Glomerular endothelial cell (primary cell): ENCODE data around the gene ATXN2. TPM values are rescaled to one million over a fixed set of nuclear protein-coding genes. Genes with fewer than 3 reads are reported as not detected.
"Not testable (repeated sequence)": the region's sequence is repeated elsewhere in the genome, so short reads cannot be mapped to it uniquely, and the experiment has no call there.

Experiments
- DNase-seq: peaks from one replicate; pipeline ENCODE4 v3.0.0-alpha.2; 2011; ENCODE audit warnings: low read depth, low spot score; ENCODE audit errors: extremely low read depth
- total RNA-seq: library from RNA; depleted of rRNA; stranded (reverse); fragments of >200 nt; gene quantifications from 2 replicates; pipeline ENCODE4 v1.2.3, GENCODE V29; 2015

Gene ATXN2
- 32.1 and 51.8 TPM in 2 replicates for total RNA-seq

DNA sequence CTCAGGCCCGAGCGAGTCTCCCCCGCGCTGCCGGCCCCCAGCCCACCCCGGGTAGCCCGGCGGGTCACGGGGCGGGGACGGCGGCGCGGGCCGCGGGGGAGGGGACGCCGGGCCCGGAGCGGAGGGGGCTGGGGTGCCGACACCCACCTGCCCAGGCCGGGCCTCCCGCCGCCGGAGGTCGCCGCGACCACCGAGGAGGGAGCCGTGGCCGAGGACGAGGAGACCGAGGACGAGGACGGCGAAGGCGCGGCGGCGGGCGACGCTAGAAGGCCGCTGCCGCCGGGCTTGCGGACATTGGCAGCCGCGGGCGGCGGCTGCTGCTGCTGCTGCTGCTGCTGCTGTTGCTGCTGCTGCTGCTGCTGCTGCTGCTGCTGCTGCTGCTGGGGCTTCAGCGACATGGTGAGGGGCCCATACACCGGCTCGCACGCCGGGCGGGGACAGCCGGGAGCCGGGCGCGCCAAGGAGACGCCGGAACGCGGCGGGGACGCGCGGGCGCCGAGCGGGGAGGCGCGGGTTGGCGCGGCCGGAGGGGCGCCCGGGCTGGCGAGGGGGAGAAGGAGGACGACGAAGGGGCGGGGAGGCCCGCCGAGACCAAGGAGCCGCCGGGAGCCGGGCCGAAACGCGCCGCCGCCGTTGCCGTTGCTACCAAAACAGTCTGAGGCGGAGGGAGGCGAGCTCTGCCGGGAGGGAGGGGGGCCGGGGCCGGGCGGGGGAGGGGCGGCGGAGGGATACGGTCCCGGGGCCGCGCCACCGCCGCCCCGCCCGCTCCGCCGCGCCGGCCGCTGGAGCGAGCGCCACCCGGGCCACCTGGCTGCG lies at the start of gene ATXN2:
Gene ATXN2 (minus strand): TSS at position 679 of the 816 bp plus-strand sequence. CDS start 281 bp downstream, at position 398.
- DNase-seq: no peak

- no peak for DNase-seq
Measured at GRCh38 chr12:111645433-111645832, 46.3 kb upstream of the ATXN2 start.

- DNase-seq: no peak
Measured at GRCh38 chr12:111643427-111643826, 44.3 kb upstream of the ATXN2 start.

DNA sequence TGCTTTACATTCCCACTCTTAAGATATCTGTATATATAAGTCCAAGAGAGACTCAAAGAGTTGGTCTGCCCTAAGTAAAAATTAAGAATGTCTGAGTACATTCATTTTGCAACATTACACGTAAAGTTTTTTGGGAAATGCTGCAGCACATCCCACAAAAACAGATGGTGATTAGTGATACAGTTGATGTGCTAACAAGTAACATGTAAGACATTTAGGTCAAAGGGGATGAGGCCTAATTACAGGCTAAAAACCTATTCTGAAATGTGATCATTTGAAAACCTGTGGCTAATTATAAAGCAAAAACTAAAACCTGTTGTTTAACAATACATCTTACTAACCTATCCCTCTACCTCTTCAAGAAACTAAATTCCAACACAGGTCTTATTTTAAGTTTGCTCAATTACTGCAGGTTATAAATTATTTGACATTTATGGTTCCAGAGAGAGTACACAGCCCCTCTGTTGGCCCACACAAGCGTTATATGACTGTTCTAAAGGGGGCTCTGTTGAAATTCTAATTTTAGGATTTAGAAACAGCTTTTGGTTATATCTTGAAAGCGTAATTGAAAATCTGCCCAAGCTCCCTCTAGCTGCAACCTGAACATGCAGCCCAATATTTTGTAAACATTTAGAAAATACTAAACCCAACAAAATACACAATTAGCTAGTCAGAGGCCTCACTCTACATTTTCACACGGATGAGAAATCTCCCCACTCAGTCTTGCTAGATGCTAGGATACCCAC lies 43.7 kb upstream of the ATXN2 start:
- no peak for DNase-seq

- no peak for DNase-seq
Measured at GRCh38 chr12:111640506-111640905, 41.4 kb upstream of the ATXN2 start.

DNA sequence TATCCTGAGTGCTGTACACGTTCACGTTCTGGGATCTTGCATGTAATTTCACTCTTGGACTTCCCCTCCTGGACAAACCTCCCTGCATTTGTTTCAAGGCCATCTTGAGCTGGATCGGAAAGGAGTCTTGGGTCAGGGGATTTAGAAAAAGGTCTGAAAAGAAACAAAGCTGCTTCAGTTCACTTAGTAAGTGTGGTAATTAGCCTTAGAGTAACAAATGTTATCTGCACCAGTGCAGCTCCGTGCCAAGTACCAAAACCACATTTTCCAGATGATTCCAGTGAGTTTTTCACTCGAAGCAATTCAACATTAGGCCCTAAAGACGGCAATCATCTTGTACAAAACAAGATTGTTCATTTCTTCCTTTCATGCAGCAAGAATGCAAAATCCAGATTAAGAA lies 39.4 kb upstream of the ATXN2 start:
- no peak for DNase-seq

- no peak for DNase-seq
Measured at GRCh38 chr12:111636209-111636945, 37.3 kb upstream of the ATXN2 start.

- DNase-seq: no peak
Measured at GRCh38 chr12:111635524-111635923, 36.4 kb upstream of the ATXN2 start.

GRCh38 chr12:111628505-111629260 lies 29.6 kb upstream of the ATXN2 start:
- DNase-seq: no peak

GRCh38 chr12:111626230-111626629 lies 27.1 kb upstream of the ATXN2 start:
- no peak for DNase-seq

DNA sequence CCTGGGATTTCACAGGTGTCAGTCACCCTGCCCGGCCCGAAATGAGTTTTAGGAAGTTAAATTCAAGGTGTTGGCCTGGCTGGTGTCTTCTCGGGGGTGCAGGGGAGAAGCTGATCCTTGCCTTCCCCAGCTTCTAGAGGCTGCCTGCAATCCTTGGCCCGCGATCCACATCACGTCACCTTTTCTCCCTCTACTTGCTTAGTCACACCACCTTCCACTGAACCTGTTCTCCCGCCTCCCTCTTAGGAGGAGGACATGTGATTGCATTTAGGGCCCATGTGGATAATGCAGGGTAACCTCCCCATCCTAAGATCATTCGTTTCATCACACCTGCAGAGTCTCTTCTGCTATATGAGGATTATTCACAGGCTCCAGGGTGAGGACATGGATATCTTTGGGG lies 25.4 kb upstream of the ATXN2 start:
- DNase-seq: no peak

DNA sequence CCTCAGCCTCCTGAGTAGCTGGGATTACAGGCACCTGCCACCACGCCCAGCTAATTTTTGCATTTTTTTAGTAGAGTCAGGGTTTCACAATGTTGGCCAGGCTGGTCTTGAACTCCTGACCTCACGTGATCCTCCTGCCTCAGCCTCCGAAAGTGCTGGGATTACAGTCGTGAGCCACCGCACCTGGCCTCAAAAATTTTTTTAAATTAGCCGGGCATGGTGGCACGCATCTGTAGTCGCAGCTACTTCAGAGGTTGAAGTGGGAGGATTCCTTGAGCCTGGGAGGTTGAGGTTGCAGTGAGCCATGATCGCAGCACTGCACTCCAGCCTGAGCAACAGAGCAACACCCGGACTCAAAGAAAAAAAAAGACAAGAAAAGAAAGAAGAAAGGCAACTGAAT lies 18.7 kb upstream of the ATXN2 start:
- DNase-seq: not testable (repeated sequence)

- DNase-seq: no peak
Measured at GRCh38 chr12:111616177-111616623, 17.1 kb upstream of the ATXN2 start.

DNA sequence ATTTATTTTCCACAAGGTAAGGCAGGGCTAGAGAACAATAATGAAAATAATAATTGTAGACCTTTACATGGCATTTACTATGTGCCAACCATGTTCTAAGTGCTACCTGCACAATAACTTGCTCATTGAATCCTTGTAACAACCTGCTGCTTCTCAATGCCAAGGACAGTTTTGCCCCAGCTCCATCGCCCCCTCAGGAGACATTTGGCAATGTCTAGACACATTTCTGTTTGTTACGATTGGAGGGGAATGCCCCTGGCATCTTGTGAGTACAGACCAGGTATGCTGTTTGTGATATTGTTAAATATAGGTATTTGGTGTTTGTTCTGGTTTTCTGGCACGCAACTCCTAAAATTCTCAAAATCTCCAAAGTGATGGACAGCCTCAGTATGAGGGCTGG lies 8.1 kb upstream of the ATXN2 start:
- no peak for DNase-seq

DNA sequence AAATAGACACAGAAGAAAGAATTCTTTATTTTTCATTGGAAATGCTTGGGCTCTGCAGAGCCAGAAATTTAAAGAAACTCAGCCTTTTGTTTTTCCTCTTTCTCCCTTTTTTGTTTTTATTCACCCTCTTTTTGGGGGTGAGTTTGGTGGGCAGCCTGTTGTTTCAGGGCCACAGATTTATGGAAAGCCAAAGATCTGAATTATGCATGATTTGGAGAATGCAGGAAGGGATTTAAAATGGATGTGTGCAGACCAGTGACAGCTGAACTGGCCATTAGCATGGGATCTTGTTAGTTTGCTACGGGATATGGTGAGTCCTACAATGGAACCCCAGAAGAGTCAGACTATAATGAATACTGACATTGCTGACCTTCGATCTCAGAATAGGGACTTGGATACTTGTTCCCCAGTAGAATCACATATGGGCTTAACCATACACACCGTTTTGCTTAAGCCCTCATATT lies 7.7 kb upstream of the ATXN2 start:
- DNase-seq: no peak

DNA sequence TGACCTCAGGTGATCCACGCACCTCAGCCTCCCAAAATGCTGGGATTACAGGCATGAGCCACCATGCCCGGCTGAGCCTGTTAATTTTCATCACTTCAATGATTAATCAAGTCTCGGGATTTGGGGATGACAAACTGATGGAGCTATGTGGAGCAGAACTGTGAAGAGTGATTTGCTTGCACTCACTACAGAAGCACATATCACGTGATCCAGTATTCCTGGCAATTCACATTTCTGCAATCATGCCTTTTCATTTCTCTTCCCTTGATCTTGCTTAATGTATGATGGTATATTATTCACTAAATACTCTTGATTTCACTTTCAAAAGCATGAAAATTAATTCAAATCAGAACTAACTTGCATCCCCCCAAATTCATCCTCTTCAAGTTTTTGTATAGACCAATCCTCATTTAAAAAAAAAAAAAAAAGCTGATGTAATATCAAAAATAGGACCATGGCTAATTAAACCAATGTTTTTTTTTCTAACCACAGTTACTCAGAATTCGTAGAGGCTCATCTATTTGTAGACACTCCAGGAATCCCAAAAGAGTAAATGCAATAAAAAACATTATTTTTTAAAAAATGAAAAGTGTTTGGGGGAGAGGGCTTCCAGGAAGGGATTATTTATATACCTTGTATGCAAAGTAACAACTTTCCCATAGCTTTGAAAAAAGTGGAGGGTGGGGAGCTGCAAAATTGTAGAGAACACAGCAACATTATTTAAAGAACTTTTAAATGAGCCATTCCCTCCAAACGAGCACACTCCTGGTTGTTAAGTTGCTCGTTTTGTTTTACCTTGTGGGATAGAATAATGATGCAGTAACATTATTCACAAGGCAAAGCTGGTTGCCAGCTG lies 7.0 kb upstream of the ATXN2 start:
- DNase-seq: no peak

DNA sequence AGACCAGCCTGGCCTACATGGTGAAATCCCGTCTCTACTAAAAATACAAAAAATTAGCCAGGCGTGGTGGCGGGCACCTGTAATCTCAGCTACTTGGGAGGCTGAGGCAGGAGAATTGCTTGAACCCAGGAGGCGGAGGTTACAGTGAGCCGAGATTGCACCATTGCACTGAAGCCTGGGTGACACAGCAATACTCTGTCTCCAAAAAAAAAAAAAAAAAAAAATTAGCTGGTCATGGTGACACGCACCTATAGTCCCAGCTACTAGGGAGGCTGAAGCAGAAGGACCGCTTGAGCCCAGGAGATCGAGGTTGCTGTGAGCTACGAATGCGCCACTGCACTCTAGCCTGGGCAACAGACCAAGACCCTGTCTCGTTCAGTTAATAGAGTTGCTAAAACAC lies 3.7 kb upstream of the ATXN2 start:
- not testable (repeated sequence) for DNase-seq

- no peak for DNase-seq
Measured at GRCh38 chr12:111602348-111602747, 3.2 kb upstream of the ATXN2 start.

- not testable (repeated sequence) for DNase-seq
Measured at GRCh38 chr12:111600986-111601385, 1.9 kb upstream of the ATXN2 start.
